Stimulated activated CD4-positive, alpha-beta T cell treated with anti-CD3 and anti-CD28 coated beads, Interleukin-15, amount 100 ng/mL, for 1 hour (primary cell): ENCODE data around the gene OVOL2.
"Not testable (repeated sequence)": the region's sequence is repeated elsewhere in the genome, so short reads cannot be mapped to it uniquely, and the experiment has no call there.

Source experiments
- DNase-seq, 2 donors: peaks; one replicate each; pipeline ENCODE4 v3.0.0-alpha.2; 2020; ENCODE audit warnings: low read depth in 1 of 2, low spot score in 1 of 2

Gene OVOL2

GRCh38 chr20:18057101-18057993 is at the start of gene OVOL2:
Gene OVOL2 (minus strand): TSS chr20:18057916. CDS start chr20:18057634, 282 bp downstream.
- no peak for DNase-seq

GRCh38 chr20:18103497-18103896 is 45.8 kb upstream of the OVOL2 start:
- DNase-seq, result no peak

- no peak for DNase-seq
Observed at GRCh38 chr20:18101125-18101810, 43.6 kb upstream of the OVOL2 start.

GRCh38 chr20:18100569-18100968 is 42.9 kb upstream of the OVOL2 start:
- not testable (repeated sequence) for DNase-seq

GRCh38 chr20:18094191-18094590 is 36.5 kb upstream of the OVOL2 start:
- no peak for DNase-seq

- DNase-seq, result no peak
Observed at GRCh38 chr20:18093388-18093787, 35.7 kb upstream of the OVOL2 start.

GRCh38 chr20:18092890-18093289 is 35.2 kb upstream of the OVOL2 start:
- no peak for DNase-seq

GRCh38 chr20:18091623-18092022 is 33.9 kb upstream of the OVOL2 start:
- no peak for DNase-seq

- no peak for DNase-seq
Observed at GRCh38 chr20:18090477-18090876, 32.8 kb upstream of the OVOL2 start.

GRCh38 chr20:18090044-18090443 is 32.3 kb upstream of the OVOL2 start:
- DNase-seq, result no peak

- DNase-seq, result not testable (repeated sequence)
Observed at GRCh38 chr20:18088841-18089240, 31.1 kb upstream of the OVOL2 start.

- DNase-seq, result not testable (repeated sequence)
Observed at GRCh38 chr20:18088298-18088697, 30.6 kb upstream of the OVOL2 start.

GRCh38 chr20:18087054-18087453 is 29.3 kb upstream of the OVOL2 start:
- DNase-seq, result no peak

GRCh38 chr20:18080836-18081235 is 23.1 kb upstream of the OVOL2 start:
- DNase-seq, result not testable (repeated sequence)

GRCh38 chr20:18079756-18080353 is 22.1 kb upstream of the OVOL2 start:
- DNase-seq, result no peak

- DNase-seq, result no peak
Observed at GRCh38 chr20:18077157-18077556, 19.4 kb upstream of the OVOL2 start.

- no peak for DNase-seq
Observed at GRCh38 chr20:18072532-18072931, 14.8 kb upstream of the OVOL2 start.

GRCh38 chr20:18066421-18067333 is 9.0 kb upstream of the OVOL2 start:
- DNase-seq, result no peak

GRCh38 chr20:18063676-18064075 is 6.0 kb upstream of the OVOL2 start:
- DNase-seq, result no peak

GRCh38 chr20:18059603-18060002 is 1.9 kb upstream of the OVOL2 start:
- DNase-seq, result no peak
